CD4-positive, CD25-positive, alpha-beta regulatory T cell (primary cell): ENCODE data around the gene PNPO. TPM values are rescaled to one million over a fixed set of nuclear protein-coding genes. Genes with fewer than 3 reads are reported as not detected.
A peak's percentile ranks its signal among the peaks of the same experiment; 100 is the strongest.
"Not testable (repeated sequence)": the region's sequence is repeated elsewhere in the genome, so short reads cannot be mapped to it uniquely, and the experiment has no call there.

ENCODE experiments used
- ATAC-seq, 2 donors: fragments of 150-1000 bp; cut with Tn5 transposase; one replicate each; pipeline ENCODE4 v1.10.0; 2021; ENCODE audit warnings: low read depth in 2 of 2, moderate number of reproducible peaks in 2 of 2, moderate library complexity in 1 of 2
- DNase-seq, 3 donors: peaks; one replicate each; pipeline versions ENCODE4 v3.0.0 to v3.0.0-alpha.2; 2012 to 2022; ENCODE audit warnings: mixed read lengths in 1 of 3
- H3K27ac ChIP-seq: one replicate; pipeline ENCODE4 v1.7.0; 2013; ENCODE audit warnings: mild to moderate bottlenecking, low read length; ENCODE audit not compliant: insufficient read depth, poor library complexity, severe bottlenecking
- H3K27me3 ChIP-seq: one replicate; pipeline ENCODE4 v1.7.0; 2013; ENCODE audit warnings: low read length; ENCODE audit not compliant: control insufficient read depth, insufficient read depth
- H3K36me3 ChIP-seq: one replicate; pipeline ENCODE4 v1.7.0; 2013; ENCODE audit warnings: mild to moderate bottlenecking, low read length, moderate library complexity; ENCODE audit not compliant: control insufficient read depth, insufficient read depth
- H3K4me1 ChIP-seq: 2 replicates; pipeline ENCODE4 v1.7.0; 2013; ENCODE audit warnings: mild to moderate bottlenecking, low read length; ENCODE audit not compliant: insufficient read depth, control insufficient read depth, poor library complexity, severe bottlenecking
- H3K4me3 ChIP-seq: one replicate; pipeline ENCODE4 v1.7.0; 2013; ENCODE audit warnings: low read depth, mild to moderate bottlenecking, low read length, moderate library complexity
- H3K9me3 ChIP-seq, 2 experiments: 1 replicate in 1 of 2; 2 replicates in 1 of 2; pipeline ENCODE4 v1.7.0; 2013; ENCODE audit warnings: low read length in 2 of 2, mild to moderate bottlenecking in 1 of 2, moderate library complexity in 1 of 2; ENCODE audit not compliant: control insufficient read depth in 2 of 2
- H3K27ac Mint-ChIP-seq, 3 donors: one replicate each; pipeline ENCODE4 v1.8.0; 2020 to 2022; ENCODE audit warnings: mild to moderate bottlenecking in 3 of 3, mixed read lengths in 3 of 3, moderate library complexity in 2 of 3
- H3K27me3 Mint-ChIP-seq: one replicate; pipeline ENCODE4 v1.8.0; 2022; ENCODE audit warnings: mild to moderate bottlenecking, mixed read lengths
- H3K36me3 Mint-ChIP-seq: one replicate; pipeline ENCODE4 v1.8.0; 2020; ENCODE audit warnings: mixed read lengths
- H3K4me1 Mint-ChIP-seq, 4 donors: one replicate each; pipeline ENCODE4 v1.8.0; 2020 to 2022; ENCODE audit warnings: mixed read lengths in 4 of 4, mild to moderate bottlenecking in 1 of 4
- H3K4me3 Mint-ChIP-seq, 4 donors: one replicate each; pipeline ENCODE4 v1.8.0; 2020 to 2022; ENCODE audit warnings: mild to moderate bottlenecking in 4 of 4, mixed read lengths in 4 of 4, moderate library complexity in 3 of 4
- H3K9me3 Mint-ChIP-seq, 7 donors: one replicate each; pipeline ENCODE4 v1.8.0; 2020 to 2022; ENCODE audit warnings: mixed read lengths in 7 of 7, mild to moderate bottlenecking in 3 of 7, moderate library complexity in 2 of 7
- polyA plus RNA-seq, 4 donors: library from polyadenylated mRNA; unstranded; fragments of 300-500 nt; fragmentation: Illumina TruSeq; gene quantifications; one replicate each; pipeline ENCODE4 v1.2.3, GENCODE V29; 2021
- total RNA-seq: library from RNA; stranded (reverse); gene quantifications from one replicate; pipeline ENCODE4 v1.2.3, GENCODE V29; 2022

The PNPO gene
- total and polyA plus RNA-seq, 5 donors from 2014 or later = 7.8 to 25.5 (median 18.9) TPM

DNA sequence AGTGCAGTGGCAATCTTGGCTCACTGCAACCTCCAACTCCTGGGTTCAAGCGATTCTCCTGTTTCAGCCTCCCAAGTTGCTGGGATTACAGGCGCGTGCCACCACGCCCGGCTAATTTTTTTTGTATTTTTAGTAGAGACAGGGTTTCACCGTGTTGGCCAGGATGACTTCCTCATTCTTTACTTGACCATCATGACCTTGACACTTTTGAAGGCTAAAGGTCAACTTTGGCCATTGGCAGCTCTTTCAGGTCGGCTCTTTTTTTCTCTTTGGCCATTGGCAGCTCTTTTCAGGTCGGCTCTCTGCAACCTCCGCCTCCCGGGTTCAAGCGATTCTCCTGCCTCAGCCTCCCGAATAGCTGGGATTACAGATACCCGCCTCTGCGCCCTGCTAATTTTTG is 21.5 kb upstream of the PNPO start:
- peaks cover 38% of the 10 kb centered on the region for H3K36me3 Mint-ChIP-seq
- not testable (repeated sequence) for DNase-seq, ATAC-seq

DNA sequence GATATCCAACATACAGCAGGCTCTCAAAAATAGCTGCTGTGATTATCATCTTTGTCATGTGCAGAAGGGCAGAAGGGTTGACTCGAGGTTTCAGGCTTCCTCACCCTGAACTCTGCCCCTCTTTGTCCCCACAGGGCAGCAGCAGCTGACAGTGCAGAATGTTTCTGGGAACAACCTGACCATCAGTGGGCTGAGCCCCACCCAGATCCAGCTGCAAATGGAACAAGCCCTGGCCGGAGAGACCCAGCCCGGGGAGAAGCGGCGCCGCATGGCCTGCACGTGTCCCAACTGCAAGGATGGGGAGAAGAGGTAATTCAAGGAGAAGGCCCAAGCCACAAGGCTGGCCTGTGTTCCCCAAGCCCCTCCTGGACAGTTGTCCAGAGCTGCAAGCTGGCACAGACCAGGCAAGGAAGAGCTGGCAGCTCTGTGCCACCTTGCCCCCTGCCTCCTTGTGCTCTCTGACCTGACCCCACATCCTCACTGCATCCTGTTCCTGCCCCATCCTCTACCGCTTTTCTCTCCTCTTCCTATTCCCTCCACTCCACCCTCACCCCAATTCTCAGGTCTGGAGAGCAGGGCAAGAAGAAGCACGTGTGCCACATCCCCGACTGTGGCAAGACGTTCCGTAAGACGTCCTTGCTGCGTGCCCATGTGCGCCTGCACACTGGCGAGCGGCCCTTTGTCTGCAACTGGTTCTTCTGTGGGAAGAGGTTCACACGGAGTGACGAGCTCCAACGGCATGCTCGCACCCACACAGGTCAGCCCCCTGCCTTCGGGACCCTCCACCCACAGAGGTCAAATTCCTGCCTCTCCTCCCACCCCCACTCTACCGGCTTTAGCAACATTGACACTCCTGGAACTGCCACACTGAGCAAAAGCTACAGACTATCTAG is 16.3 kb upstream of the PNPO start:
- Mint-ChIP-seq H3K4me1 (peaks cover 0 to 8% (median 2%) of the 10 kb centered on the region in 4 donors), H3K27me3 (no peaks in the 10 kb centered on the region), H3K27ac (peak overlapping the region in 1 of 3 donors; percentile 67), H3K4me3 (no peak overlapping the region), H3K9me3 (no peaks in the 10 kb centered on the region), H3K36me3 (peaks cover 42% of the 10 kb centered on the region)
- no peak for ATAC-seq
- Histone ChIP-seq H3K9me3 (no peaks in the 10 kb centered on the region), H3K4me1 (no peaks in the 10 kb centered on the region), H3K27ac (no peak overlapping the region), H3K4me3 (no peak overlapping the region), H3K36me3 (peaks cover 65% of the 10 kb centered on the region), H3K27me3 (no peaks in the 10 kb centered on the region)
- no peak for DNase-seq

More for the DNA sequence above, 21.5 kb upstream of the PNPO start:
- H3K36me3 ChIP-seq = peaks cover 53% of the 10 kb centered on the region
- not testable (repeated sequence) for H3K9me3 Mint-ChIP-seq, H3K4me3 ChIP-seq, H3K27me3 ChIP-seq, H3K4me1 ChIP-seq, H3K4me3 Mint-ChIP-seq, H3K9me3 ChIP-seq, H3K27ac ChIP-seq, H3K27me3 Mint-ChIP-seq, H3K27ac Mint-ChIP-seq
- peaks cover 8 to 15% (median 12%) of the 10 kb centered on the region in 4 donors for H3K4me1 Mint-ChIP-seq

DNA sequence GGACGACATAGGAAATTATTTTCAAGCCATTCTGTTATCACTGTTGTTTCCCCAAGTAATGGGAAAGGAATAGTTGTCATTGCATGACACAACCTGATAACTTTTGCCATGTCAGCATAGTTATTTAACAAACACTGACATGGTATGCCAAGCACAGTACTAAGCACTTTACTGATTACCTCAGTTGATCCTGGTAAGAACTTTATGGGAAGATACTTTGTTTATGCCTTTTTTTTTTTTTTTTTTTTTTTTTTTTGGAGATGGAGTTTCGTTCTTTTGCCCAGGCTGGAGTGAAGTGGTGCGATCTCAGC is 15.7 kb upstream of the PNPO start:
- no peak overlapping the region for H3K27ac ChIP-seq
- no peak for DNase-seq
- Mint-ChIP-seq H3K9me3 (no peaks in the 10 kb centered on the region), H3K27ac (no peak overlapping the region), H3K27me3 (no peaks in the 10 kb centered on the region), H3K36me3 (peaks cover 41% of the 10 kb centered on the region), H3K4me3 (no peak overlapping the region), H3K4me1 (peaks cover 0 to 8% (median 2%) of the 10 kb centered on the region in 4 donors)
- peaks cover 71% of the 10 kb centered on the region for H3K36me3 ChIP-seq
- H3K27me3 ChIP-seq = no peaks in the 10 kb centered on the region
- H3K9me3 ChIP-seq = no peaks in the 10 kb centered on the region
- ATAC-seq = no peak
- no peaks in the 10 kb centered on the region for H3K4me1 ChIP-seq
- no peak overlapping the region for H3K4me3 ChIP-seq

DNA sequence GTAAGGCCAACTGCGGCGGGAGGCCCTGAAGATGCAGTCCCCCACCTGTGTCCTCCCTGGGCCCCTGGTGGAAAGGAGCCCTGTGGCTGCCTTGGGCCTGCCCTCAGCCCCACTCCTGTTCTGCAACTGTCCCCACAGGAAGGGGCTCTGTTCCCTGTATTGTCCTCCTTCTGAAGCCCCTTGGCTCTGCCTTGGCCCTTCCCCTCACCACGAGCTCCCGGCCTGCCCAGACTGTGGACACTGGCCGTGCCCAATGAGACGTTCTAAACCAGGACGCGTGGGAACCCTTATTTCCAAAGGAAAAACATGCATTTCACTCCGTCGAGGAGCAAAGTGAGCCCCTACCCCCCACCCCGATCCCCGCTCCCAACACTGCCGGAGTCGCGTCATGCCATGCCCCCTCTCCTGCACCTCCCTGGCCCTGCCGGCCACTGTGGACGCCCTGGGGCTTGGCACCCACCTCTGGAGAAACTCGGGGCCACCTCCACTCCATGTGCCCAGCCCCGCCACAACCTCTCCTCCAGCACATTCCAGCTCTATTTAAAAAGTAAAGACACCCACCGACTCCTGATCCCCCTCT is 13.5 kb upstream of the PNPO start:
- Mint-ChIP-seq H3K4me1 (peaks cover 0 to 3% (median 0%) of the 10 kb centered on the region in 4 donors), H3K36me3 (peaks cover 31% of the 10 kb centered on the region), H3K4me3 (no peak overlapping the region), H3K9me3 (no peaks in the 10 kb centered on the region), H3K27ac (no peak overlapping the region), H3K27me3 (no peaks in the 10 kb centered on the region)
- Histone ChIP-seq H3K27ac (no peak overlapping the region), H3K27me3 (no peaks in the 10 kb centered on the region), H3K9me3 (no peaks in the 10 kb centered on the region), H3K4me3 (no peak overlapping the region), H3K4me1 (no peaks in the 10 kb centered on the region), H3K36me3 (peaks cover 65% of the 10 kb centered on the region)
- ATAC-seq (no peak), DNase-seq (no peak)

DNA sequence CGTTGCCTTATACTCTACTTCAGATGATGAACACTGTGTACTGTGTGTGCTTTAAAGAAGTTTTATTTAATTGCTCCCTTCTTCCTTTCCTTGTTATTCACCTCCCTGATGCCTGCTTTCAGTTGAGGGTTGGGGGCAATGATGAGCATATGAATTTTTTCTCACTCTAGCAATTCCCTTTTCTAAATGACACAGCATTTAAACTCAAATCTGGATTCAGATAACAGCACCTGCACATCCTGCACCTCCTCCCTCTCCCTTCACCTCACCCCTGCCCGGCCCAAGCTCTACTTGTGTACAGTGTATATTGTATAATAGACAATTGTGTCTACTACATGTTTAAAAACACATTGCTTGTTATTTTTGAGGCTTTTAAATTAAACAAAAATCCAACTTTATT is 13.0 kb upstream of the PNPO start:
- Mint-ChIP-seq H3K27ac (peak overlapping the region in 1 of 3 donors; percentile 53), H3K27me3 (no peaks in the 10 kb centered on the region), H3K36me3 (peaks cover 30% of the 10 kb centered on the region), H3K9me3 (no peaks in the 10 kb centered on the region), H3K4me1 (peaks cover 0 to 3% (median 0%) of the 10 kb centered on the region in 4 donors), H3K4me3 (no peak overlapping the region)
- Histone ChIP-seq H3K4me1 (no peaks in the 10 kb centered on the region), H3K27me3 (no peaks in the 10 kb centered on the region), H3K27ac (no peak overlapping the region), H3K36me3 (peaks cover 60% of the 10 kb centered on the region), H3K4me3 (no peak overlapping the region), H3K9me3 (no peaks in the 10 kb centered on the region)
- ATAC-seq (no peak), DNase-seq (no peak)

DNA sequence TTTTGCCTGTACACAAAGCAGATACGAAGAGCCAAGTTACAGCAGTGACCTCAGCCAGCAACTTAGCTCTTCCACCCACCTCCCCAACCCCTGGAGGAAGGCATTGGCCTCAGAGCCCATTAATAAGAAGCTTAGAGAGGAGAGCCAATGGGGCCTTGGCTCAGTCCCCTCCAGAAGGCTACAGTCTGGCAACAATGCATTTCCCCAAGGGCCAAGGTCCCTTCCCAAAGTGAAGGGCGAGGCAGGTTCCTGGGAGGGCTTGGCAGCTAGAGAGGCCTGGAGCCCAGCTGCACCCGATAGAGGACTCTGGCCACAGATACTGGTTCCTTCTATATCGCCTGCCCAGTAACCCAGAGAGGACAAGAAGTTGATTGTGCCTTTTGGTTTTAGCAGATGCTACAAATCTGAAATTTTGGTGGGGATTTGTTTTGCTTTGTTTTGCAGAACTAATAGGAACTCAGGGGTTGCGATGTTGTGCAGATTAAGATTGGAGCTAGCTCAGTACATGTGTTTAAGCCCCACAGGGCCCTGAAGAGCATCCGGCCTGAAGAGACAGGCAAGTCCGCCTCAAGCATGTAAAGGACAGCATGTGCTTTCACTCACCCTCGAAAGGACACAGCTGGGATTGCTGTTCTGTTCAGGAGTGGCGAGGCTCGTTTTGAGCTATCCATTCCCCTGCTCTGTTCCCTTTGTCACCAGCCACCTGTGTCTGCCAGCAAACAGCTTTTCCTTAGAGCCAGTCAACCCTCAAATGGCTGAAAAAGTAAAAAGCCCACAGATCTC is 12.0 kb upstream of the PNPO start:
- peaks cover 52% of the 10 kb centered on the region for H3K36me3 ChIP-seq
- H3K27me3 ChIP-seq = no peaks in the 10 kb centered on the region
- Mint-ChIP-seq H3K36me3 (peaks cover 26% of the 10 kb centered on the region), H3K4me1 (peaks cover 0 to 3% (median 0%) of the 10 kb centered on the region in 4 donors), H3K4me3 (no peak overlapping the region), H3K27ac (no peak overlapping the region), H3K27me3 (no peaks in the 10 kb centered on the region), H3K9me3 (no peaks in the 10 kb centered on the region)
- H3K4me1 ChIP-seq = no peaks in the 10 kb centered on the region
- no peak overlapping the region for H3K4me3 ChIP-seq
- DNase-seq (no peak), ATAC-seq (no peak)
- no peaks in the 10 kb centered on the region for H3K9me3 ChIP-seq
- H3K27ac ChIP-seq = no peak overlapping the region

DNA sequence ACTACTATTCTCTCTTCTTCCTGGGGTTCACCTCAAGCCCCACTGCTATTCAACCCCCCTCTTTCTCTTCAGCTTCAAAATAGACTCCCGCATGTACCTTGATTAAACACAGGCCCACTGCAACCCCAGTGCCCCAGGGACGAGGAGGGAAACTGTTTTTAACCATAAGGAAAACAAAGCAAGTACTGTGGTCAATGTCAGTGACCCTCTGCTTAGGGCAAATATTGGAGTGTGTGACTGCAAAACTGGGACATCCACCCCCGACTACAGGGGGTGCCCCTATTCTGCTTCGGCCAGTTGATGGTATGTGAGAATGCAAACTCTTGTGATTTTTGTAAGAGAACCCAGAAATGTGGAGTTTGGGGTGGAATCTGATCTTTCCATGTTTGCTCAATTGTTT is 9.5 kb upstream of the PNPO start:
- no peaks in the 10 kb centered on the region for H3K27me3 ChIP-seq
- Mint-ChIP-seq H3K36me3 (peaks cover 16% of the 10 kb centered on the region), H3K4me3 (no peak overlapping the region), H3K9me3 (no peaks in the 10 kb centered on the region), H3K4me1 (peaks cover 0 to 6% (median 0%) of the 10 kb centered on the region in 4 donors), H3K27me3 (no peaks in the 10 kb centered on the region), H3K27ac (peak overlapping the region in 1 of 3 donors; percentile 67)
- ATAC-seq = no peak
- no peak overlapping the region for H3K4me3 ChIP-seq
- no peaks in the 10 kb centered on the region for H3K9me3 ChIP-seq
- DNase-seq = no peak
- H3K27ac ChIP-seq = no peak overlapping the region
- peaks cover 28% of the 10 kb centered on the region for H3K36me3 ChIP-seq
- H3K4me1 ChIP-seq = no peaks in the 10 kb centered on the region
